Suprapubic skin (tissue), 4 donors: ENCODE data around the gene JAZF1. TPM values are rescaled to one million over a fixed set of nuclear protein-coding genes. Genes with fewer than 3 reads are reported as not detected.

Source experiments
- DNase-seq, 2 donors: peaks; one replicate each; pipeline ENCODE4 v3.0.0-alpha.2; 2019; ENCODE audit warnings: low spot score in 2 of 2
- H3K27ac ChIP-seq: fragments of 200-600 bp; sonication (generic); one replicate; pipeline ENCODE4 v1.5.1; 2019
- H3K27me3 ChIP-seq: fragments of 200-600 bp; sonication (generic); one replicate; pipeline ENCODE4 v1.5.1; 2019
- H3K36me3 ChIP-seq: fragments of 200-600 bp; sonication (generic); one replicate; pipeline ENCODE4 v1.5.1; 2019
- H3K4me1 ChIP-seq: fragments of 200-600 bp; sonication (generic); one replicate; pipeline ENCODE4 v1.5.1; 2019
- H3K4me3 ChIP-seq: fragments of 200-600 bp; sonication (generic); one replicate; pipeline ENCODE4 v1.5.1; 2019; ENCODE audit warnings: mild to moderate bottlenecking
- H3K9me3 ChIP-seq: fragments of 200-600 bp; sonication (generic); one replicate; pipeline ENCODE4 v1.5.1; 2019
- CTCF ChIP-seq, 2 donors: fragments of 200-600 bp in 1 of 2; fragments of 450-650 bp in 1 of 2; sonication (generic) in 1 of 2; IDR thresholded peaks; one replicate each; pipeline ENCODE4 v1.5.1; 2016 to 2019; ENCODE audit warnings: antibody characterized with exemption in 2 of 2, mild to moderate bottlenecking in 1 of 2, moderate library complexity in 1 of 2
- EP300 ChIP-seq: sonication (generic); formaldehyde crosslinking; IDR thresholded peaks from one replicate; pipeline ENCODE4 v1.6.1; 2017; ENCODE audit warnings: antibody characterized with exemption
- POLR2A ChIP-seq, 2 donors: fragments of 450-650 bp; IDR thresholded peaks; one replicate each; pipeline ENCODE4 v1.6.1; 2017; ENCODE audit warnings: antibody characterized with exemption in 2 of 2, mild to moderate bottlenecking in 2 of 2, moderate library complexity in 2 of 2
- POLR2AphosphoS5 ChIP-seq, 3 donors: sonication (generic); formaldehyde crosslinking; IDR thresholded peaks; one replicate each; pipeline ENCODE4 v1.6.1; 2017; ENCODE audit warnings: antibody characterized with exemption in 3 of 3
- WGBS: methylation state at CpG from one replicate; pipeline ENCODE4 v1.1.5; 2018; 5-methylcytosine and 5-hydroxymethylcytosine counted together
- total RNA-seq, 4 donors: library from RNA; depleted of rRNA; stranded (reverse); fragments of >200 nt; gene quantifications; one replicate each; pipeline ENCODE4 v1.1.0, GENCODE V29; 2016

JAZF1 gene
- total RNA-seq, 4 donors from 2014 or later, result 5.0 to 8.4 (median 7.4) TPM

GRCh38 chr7:27967639-27968038 is 213.0 kb downstream of the JAZF1 start:
- no peak for TF ChIP-seq EP300
- no peak for TF ChIP-seq POLR2AphosphoS5 (IDR thresholded peaks at IDR 0.05)
- no peak for TF ChIP-seq CTCF (IDR thresholded peaks at IDR 0.05)
- TF ChIP-seq POLR2A (IDR thresholded peaks at IDR 0.05), result no peak
- H3K4me3 ChIP-seq, result no peak overlapping the region
- DNase-seq, result no peak
- no peaks in the 10 kb centered on the region for H3K27me3 ChIP-seq
- no peaks in the 10 kb centered on the region for H3K36me3 ChIP-seq
- no peaks in the 10 kb centered on the region for H3K9me3 ChIP-seq
- peaks cover 6% of the 10 kb centered on the region for H3K4me1 ChIP-seq
- WGBS, result 97% methylated on average over 1 of the region's 1 CpG
- H3K27ac ChIP-seq, result no peak overlapping the region

GRCh38 chr7:27966219-27966780 is 214.3 kb downstream of the JAZF1 start:
- Histone ChIP-seq H3K36me3 (no peaks in the 10 kb centered on the region), H3K4me1 (peaks cover 13% of the 10 kb centered on the region), H3K27me3 (no peaks in the 10 kb centered on the region), H3K9me3 (no peaks in the 10 kb centered on the region), H3K27ac (no peak overlapping the region), H3K4me3 (no peak overlapping the region)
- WGBS, result 78% methylated on average over 3 of the region's 3 CpGs
- no peak for DNase-seq
- no peak for TF ChIP-seq POLR2A (IDR thresholded peaks at IDR 0.05)
- TF ChIP-seq EP300, result no peak
- no peak for TF ChIP-seq CTCF (IDR thresholded peaks at IDR 0.05)
- no peak for TF ChIP-seq POLR2AphosphoS5 (IDR thresholded peaks at IDR 0.05)

- no peak for DNase-seq
- Histone ChIP-seq H3K4me3 (no peak overlapping the region), H3K4me1 (peaks cover 14% of the 10 kb centered on the region), H3K27me3 (no peaks in the 10 kb centered on the region), H3K36me3 (no peaks in the 10 kb centered on the region), H3K9me3 (no peaks in the 10 kb centered on the region), H3K27ac (no peak overlapping the region)
- WGBS, result 60% methylated on average over 2 of the region's 2 CpGs
- TF ChIP-seq POLR2A (IDR thresholded peaks at IDR 0.05), result no peak
- no peak for TF ChIP-seq CTCF (IDR thresholded peaks at IDR 0.05)
- no peak for TF ChIP-seq EP300
- TF ChIP-seq POLR2AphosphoS5 (IDR thresholded peaks at IDR 0.05), result no peak
These were observed 214.9 kb downstream of the JAZF1 start for GRCh38 chr7:27965650-27966049.

- DNase-seq, result no peak
- TF ChIP-seq POLR2A (IDR thresholded peaks at IDR 0.05) (no peak), POLR2AphosphoS5 (IDR thresholded peaks at IDR 0.05) (no peak), EP300 (no peak), CTCF (IDR thresholded peaks at IDR 0.05) (no peak)
- H3K4me1 ChIP-seq, result peaks cover 14% of the 10 kb centered on the region
- H3K27me3 ChIP-seq, result no peaks in the 10 kb centered on the region
- no peaks in the 10 kb centered on the region for H3K9me3 ChIP-seq
- H3K36me3 ChIP-seq, result no peaks in the 10 kb centered on the region
- no peak overlapping the region for H3K4me3 ChIP-seq
- WGBS, result 90% methylated on average over 3 of the region's 3 CpGs
- no peak overlapping the region for H3K27ac ChIP-seq
These were observed 215.8 kb downstream of the JAZF1 start for GRCh38 chr7:27964820-27965219.

- 88% methylated on average over 1 of the region's 1 CpG for WGBS
These were observed 217.5 kb downstream of the JAZF1 start for GRCh38 chr7:27963056-27963455.

More at GRCh38 chr7:27963056-27963455, 217.5 kb downstream of the JAZF1 start:
- Histone ChIP-seq H3K4me3 (no peak overlapping the region), H3K27ac (no peak overlapping the region), H3K9me3 (no peaks in the 10 kb centered on the region), H3K36me3 (no peaks in the 10 kb centered on the region), H3K4me1 (peaks cover 14% of the 10 kb centered on the region), H3K27me3 (no peaks in the 10 kb centered on the region)
- no peak for DNase-seq
- TF ChIP-seq CTCF (IDR thresholded peaks at IDR 0.05) (no peak), POLR2A (IDR thresholded peaks at IDR 0.05) (no peak), POLR2AphosphoS5 (IDR thresholded peaks at IDR 0.05) (no peak)
